ENCODE data around the gene CCDC187.
A peak's percentile ranks its signal among the peaks of the same experiment; 100 is the strongest.
"Not testable (repeated sequence)": the region's sequence is repeated elsewhere in the genome, so short reads cannot be mapped to it uniquely, and the experiment has no call there.

The CCDC187 gene

GRCh38 chr9:136283291-136284235 is 20.3 kb downstream of the CCDC187 start:
- peak; percentile 80 for DNase-seq

DNA sequence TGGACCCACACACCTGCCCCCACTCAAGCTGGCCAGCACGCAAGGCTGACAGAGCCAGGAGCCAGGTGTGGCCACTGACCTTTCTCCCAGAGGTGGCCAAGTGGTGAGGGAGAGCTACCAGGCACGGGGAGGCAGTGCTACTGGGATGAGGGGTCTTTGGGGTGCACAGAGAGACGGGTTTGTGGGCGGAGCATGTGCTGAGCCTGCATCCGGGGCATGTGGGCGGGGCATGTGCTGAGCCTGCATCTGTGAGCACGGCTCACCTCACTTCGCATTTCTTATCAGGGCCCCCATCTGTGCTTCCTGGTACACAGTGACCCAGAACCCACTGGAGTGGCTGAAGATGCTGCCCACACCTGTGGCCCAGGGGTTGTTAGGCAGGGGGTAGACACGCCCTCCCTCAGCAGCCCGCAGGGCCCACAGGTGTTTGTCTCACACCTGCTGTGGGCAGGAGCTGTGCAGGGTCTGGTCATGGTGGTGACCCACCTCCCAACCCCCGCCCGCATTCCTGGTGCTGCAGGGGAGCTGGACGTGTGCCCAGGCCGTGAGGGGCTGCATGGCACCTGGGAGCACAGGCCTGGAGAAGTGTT is 21.5 kb downstream of the CCDC187 start:
- no peak for DNase-seq

DNA sequence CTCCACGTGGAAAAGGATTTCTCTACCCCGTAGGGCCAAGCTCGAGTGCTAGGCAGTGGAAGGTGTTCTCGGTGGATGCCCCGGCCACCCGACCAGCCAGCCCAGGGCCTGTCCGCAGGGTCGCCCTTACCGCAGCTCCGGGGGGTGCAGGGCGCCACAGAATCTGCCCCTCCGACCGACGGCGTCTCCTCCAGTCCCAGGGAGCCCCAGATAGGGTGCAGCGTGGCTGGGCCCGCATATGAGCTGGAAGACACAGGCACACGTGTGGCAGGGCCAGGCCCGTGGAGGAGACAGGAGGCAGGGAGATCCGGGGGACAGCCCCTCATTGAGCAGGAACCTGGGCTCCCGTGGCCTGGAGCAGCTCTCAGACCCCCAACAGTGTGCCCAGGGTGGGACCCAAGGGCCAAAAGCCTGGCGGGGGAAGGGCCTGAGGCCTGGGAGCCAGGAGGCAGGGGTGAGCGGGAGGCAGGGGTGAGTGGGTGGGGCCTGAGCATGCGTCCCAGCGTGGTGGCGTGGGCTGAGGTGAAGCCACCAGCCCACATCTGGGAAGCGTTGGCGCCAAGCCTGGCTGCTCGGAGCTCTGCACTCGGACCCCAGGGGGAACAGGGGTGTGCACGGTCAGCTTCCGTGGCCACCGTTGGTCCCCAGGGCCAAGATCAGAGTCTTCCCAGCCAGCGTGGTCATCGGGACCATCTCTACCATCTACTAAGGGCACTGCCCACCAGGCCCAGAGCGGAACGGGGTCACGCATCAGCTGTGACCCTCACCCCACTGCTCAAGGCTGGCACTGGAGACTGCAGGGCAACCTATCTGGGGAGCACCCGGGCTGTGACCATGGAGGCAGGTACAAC is 22.2 kb downstream of the CCDC187 start:
- no peak for DNase-seq

GRCh38 chr9:136280535-136281315 is 23.2 kb downstream of the CCDC187 start:
- DNase-seq, result no peak

- no peak for DNase-seq
Observed at GRCh38 chr9:136279471-136279870, 24.4 kb downstream of the CCDC187 start.

DNA sequence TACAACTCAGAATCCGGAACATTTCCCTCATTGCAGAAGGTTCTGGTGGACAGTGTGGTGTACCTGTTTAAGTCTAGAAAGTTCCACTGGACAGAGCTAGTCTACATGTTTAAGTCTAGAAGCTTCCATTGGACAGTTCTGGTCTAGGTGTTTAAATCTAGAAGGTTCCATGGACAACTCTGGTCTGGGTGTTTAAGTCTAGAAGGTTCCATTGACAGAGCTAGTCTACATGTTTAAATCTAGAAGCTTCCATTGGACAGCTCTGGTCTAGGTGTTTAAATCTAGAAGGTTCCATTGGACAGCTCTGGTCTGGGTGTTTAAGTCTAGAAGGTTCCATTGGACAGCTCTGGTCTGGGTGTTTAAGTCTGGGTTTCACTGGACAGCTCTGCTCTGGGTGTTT is 25.0 kb downstream of the CCDC187 start:
- DNase-seq, result no peak

DNA sequence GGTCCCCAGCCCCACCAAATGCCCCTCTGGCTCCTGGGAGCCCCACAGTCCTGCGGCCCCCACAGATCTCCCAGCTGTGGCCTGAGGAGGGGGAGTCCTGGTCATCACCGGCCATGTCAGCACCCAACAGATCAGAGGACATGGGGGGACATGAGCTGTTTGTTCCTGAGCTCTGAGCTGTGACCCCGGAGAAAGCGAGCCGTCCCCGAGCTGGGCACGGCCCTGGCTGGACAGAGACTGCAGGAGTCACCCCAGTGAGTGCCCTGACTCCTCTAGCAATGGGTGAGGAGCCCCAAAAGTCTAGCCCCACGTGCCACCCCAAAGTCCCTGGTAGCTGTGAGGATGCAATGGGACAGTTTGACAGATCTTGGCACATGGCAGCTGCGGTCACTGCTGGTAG is 25.7 kb downstream of the CCDC187 start:
- DNase-seq, result no peak

GRCh38 chr9:136277746-136278145 is 26.1 kb downstream of the CCDC187 start:
- DNase-seq, result no peak

- DNase-seq, result no peak
Observed at GRCh38 chr9:136276716-136277115, 27.2 kb downstream of the CCDC187 start.

- DNase-seq, result no peak
Observed at GRCh38 chr9:136275655-136276429, 28.1 kb downstream of the CCDC187 start.

GRCh38 chr9:136274786-136275654 is 28.9 kb downstream of the CCDC187 start:
- DNase-seq, result no peak

DNA sequence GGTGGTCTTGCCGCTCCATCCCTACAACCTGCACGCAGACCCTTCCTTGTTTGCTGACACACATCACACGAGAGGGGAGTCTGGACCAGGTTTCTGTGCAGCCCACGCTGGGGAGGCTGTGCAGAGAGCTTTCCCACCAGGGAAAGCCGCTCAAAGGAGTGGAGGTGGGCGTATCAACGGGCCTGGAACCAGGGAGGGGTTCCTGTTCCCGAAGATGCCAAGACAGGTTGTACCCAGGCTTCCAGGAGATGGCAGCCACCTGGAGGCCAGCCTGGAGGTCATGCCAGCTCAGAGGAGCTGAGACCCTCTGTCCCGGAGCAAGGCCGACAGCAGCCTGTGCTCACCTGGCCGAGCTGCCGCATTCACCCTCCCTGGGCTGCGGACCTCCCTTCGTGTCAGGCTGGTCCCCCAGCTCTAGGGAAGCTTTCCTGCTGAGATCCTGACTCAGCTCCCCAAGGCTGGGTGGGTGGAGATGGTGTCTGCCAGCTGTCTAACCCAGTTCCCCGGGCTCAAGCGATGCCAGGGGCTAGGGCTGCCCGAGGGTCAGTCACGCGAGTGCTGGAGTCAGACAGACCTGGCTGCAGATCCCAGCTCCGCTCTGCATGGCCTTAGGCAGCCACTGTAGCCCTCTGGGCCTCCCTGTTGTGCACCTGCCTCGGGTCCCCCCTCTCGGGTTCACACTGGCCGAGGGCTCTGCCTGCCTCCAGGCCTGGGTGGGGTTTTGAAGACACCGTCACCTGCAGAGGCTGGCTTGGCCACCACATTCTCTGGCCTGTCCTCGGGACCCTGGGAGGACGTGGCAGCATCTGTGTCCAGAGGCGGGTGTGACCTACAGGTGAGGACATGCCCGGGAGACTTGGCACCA is 29.7 kb downstream of the CCDC187 start:
- no peak for DNase-seq

DNA sequence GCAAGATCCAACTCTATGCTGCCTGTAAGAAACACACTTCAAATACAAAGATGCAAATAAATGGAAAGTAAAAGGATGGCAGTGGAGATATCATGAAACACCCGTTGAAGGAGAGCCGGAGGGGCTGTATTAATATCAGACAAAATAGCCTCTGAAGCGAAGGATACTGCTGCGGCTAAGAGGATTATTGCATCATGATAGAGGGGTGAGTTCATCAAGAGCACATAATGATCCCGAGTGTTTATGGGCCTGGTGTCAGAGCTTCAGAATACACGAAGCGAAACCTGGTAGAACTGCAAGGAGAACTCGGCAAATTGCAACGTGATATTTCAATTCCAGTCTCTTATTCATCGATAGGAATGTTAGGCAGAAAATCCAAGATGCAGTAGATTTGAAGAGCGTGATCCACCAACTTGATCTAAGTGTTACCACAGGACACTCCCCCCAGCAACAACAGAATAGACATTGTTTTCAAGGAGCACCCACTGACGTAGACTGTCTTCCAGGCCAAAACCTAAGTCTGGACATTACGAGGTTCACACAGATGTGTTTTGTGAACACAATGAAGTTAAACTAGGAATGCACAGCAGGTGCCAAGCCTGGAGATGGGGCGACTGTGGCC is 30.5 kb downstream of the CCDC187 start:
- DNase-seq, result no peak

GRCh38 chr9:136270173-136270705 is 33.7 kb downstream of the CCDC187 start:
- DNase-seq, result no peak

DNA sequence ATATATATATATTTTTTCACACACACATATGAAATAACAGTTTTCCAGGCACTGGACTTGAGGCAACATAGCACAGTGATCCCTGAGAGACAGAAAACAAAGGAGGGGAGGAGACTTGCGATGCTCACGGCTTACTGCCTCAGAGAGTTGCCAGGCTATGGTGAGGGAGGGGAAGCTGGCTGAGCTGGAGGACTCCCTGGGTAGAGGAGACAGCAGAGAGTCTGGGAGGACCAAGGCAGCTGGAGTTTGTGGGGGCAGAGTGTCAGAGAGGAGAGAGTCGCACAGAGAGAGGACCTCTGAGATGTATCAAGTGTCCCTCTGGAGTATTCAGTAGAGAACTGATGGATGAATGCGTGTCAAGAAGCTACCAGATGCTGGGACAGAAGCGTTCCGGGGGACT is 35.2 kb downstream of the CCDC187 start:
- DNase-seq, result no peak

DNA sequence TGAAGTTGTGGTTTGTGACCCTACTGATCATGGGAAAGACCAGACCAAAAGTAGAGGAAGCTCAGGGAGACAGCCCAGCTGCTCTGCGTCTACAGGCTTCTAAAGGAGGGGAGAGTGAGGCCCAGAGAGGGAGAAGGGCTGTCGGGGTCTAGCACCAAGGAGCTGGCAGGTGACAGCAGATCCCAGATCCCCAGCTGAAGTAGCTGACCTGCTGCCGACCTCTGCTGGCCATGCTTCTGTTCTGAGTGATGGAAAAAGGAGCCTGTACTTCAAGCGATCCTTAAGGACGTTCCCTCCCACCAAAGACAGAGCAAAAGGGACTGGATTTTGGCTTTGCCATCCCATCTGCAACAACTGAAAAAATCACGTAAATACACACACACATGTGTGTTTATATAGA is 35.6 kb downstream of the CCDC187 start:
- no peak for DNase-seq

DNA sequence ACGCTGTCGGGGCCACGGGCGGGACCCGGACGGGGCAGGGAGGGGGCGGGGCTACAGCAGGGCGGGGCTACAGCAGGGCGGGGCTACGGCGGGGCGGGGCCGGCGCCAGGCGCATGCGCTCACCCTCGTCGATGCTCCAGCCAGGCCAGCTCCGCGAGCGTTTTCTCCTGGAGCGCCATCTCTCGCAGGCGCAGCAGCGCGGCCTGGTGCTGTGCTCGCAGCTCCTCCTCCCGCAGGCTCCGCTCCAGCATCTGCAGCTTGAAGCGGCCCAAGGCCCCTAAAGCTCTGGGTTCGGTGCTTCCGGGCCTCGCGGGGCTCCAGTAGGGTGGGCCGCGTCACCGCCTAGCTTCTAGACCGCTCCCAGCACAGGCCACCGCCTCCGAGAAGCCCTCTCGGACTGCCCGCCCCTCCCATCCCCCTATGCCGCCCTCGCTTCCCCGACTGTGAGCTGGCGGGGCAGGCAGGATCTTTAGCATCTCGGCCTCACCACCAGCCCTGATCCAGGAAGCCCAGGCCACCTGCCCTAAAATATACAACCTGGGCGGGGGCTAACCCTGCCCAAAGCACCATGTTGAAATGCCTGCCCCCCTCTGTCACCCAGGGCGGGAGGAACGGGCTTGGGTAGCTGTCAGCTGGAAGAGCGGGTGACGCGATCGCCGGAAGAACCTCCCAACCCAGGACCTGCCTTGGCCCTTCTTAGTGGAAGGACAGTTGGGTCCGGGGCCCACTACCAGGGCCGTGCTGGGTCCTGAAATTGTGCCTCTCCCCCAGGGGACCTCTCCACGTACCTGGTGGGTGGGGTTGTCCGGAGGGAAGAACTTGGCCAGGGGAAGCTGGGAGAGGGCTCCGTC is 36.4 kb downstream of the CCDC187 start:
- peak; percentile 92 for DNase-seq

GRCh38 chr9:136266641-136267040 is 37.3 kb downstream of the CCDC187 start:
- not testable (repeated sequence) for DNase-seq
